ENCODE data around the gene NXPH4. TPM values are rescaled to one million over a fixed set of nuclear protein-coding genes. Genes with fewer than 3 reads are reported as not detected.

NXPH4 gene
- total RNA-seq, 4 donors from 2014 or later = 7.1 to 26.0 (median 18.3) TPM

GRCh38 chr12:57242329-57242690 lies 25.7 kb downstream of the NXPH4 start:
- Histone ChIP-seq H3K4me1 (peaks cover 68% of the 10 kb centered on the region), H3K27ac (no peak overlapping the region), H3K36me3 (no peaks in the 10 kb centered on the region), H3K27me3 (peaks cover 58% of the 10 kb centered on the region), H3K4me3 (peak overlapping the region; percentile 46), H3K9me3 (no peaks in the 10 kb centered on the region)
- TF ChIP-seq EP300 (IDR thresholded peaks at IDR 0.05) = no peak
- TF ChIP-seq POLR2AphosphoS5 (IDR thresholded peaks at IDR 0.05) = no peak
- no peak for TF ChIP-seq CTCF (IDR thresholded peaks at IDR 0.05)
- TF ChIP-seq POLR2A (IDR thresholded peaks at IDR 0.05) = no peak
- 0% methylated on average over 17 of the region's 18 CpGs for WGBS
- peak in 1 of 2 donors; percentile 77 for DNase-seq (ENCODE audit: low spot score in 2 of 2)

DNA sequence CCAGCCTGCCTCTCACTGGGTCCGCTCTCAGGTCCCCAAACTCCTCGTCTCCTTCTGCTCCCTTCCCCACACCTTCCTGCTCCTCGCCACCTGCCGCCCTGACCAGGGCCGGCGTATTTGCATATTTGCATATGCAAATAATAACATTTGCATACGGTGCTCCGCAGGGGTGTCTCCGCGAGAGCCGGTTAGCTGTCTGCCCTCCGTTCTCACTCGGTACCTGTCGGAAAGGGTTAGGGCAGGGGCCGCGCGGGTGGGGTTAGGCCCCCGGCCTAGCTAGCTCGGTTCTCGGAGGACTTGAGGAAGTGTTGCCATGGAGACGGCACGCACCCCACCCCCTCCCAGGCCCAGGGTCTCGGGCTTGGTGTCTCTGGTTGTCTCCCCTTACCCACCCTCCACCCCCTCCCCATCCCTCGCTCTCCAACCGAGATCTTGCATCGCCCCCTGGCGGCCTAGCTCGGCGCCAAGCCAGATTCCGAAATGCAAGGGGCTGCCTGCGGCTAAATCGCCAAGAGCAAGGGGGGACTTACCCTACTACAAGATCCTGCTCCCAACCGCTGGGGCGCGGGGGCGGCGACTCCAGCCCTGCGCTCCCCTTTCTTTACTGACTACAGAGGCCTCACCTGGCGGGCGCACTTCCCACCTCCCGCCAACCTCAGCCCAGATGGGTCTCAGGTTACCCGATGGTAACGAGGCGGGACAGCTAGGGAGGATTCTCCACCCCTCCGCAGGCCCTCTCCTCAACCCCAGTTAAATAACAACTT lies 26.3 kb downstream of the NXPH4 start:
- Histone ChIP-seq H3K36me3 (no peaks in the 10 kb centered on the region), H3K9me3 (no peaks in the 10 kb centered on the region), H3K27ac (no peak overlapping the region), H3K4me1 (peaks cover 62% of the 10 kb centered on the region), H3K27me3 (peaks cover 52% of the 10 kb centered on the region), H3K4me3 (peak overlapping the region; percentile 46)
- no peak for TF ChIP-seq POLR2AphosphoS5 (IDR thresholded peaks at IDR 0.05)
- no peak for TF ChIP-seq EP300 (IDR thresholded peaks at IDR 0.05)
- no peak for TF ChIP-seq POLR2A (IDR thresholded peaks at IDR 0.05)
- TF ChIP-seq CTCF (IDR thresholded peaks at IDR 0.05) = peak; percentile 15 to 53
- DNase-seq (ENCODE audit: low spot score in 2 of 2) = peak in 1 of 2 donors; percentile 76
- WGBS = under 1% methylated on average over 18 of the region's 45 CpGs

DNA sequence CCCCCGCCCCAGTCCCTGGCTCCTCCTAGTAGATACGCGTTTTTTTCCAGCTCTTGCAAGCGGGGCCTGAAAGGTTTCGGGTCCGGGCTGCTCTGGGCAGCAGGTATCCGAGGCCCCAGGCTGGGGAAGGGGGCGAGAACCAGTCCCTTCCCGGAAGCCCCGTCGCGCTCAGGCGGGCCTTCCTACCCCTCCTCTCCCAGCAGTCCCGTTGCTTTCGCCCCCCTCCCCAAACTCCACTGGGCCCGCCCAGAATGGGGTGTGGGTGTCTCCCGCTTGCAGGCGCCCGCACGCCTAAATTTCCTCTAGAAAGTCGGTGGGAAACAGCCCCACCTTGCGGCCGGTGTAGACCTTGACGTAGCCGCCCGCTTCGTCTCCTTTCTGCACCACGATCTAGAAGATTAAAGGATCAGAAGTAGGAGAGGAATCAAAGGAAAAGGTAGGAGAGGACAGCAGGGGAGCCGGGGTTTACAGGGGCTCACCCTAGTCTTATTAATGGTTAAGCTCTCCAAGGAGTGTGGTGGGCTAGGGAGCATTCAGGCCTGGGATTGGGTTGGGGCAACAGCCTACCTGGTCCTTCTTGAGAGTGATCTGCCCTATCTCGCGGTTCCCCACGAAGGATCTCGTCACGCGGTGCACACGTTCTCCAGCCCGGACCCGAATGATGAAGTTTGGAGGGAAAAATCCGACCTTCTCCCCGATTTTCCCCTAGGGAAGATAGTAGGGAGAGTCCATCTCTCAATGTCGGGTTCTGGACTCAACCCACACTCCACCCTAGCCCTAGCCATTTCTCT lies 27.1 kb downstream of the NXPH4 start:
- H3K27ac ChIP-seq = no peak overlapping the region
- peak overlapping the region; percentile 46 for H3K4me3 ChIP-seq
- H3K27me3 ChIP-seq = peaks cover 49% of the 10 kb centered on the region
- H3K4me1 ChIP-seq = peaks cover 54% of the 10 kb centered on the region
- TF ChIP-seq CTCF (IDR thresholded peaks at IDR 0.05) (peak; percentile 63 to 76), POLR2AphosphoS5 (IDR thresholded peaks at IDR 0.05) (no peak), POLR2A (IDR thresholded peaks at IDR 0.05) (no peak)
- peak in 1 of 2 donors; percentile 88 for DNase-seq (ENCODE audit: low spot score in 2 of 2)
- no peaks in the 10 kb centered on the region for H3K36me3 ChIP-seq
- whole genome bisulfite sequencing = 11% methylated on average over 35 of the region's 41 CpGs
- H3K9me3 ChIP-seq = no peaks in the 10 kb centered on the region

DNA sequence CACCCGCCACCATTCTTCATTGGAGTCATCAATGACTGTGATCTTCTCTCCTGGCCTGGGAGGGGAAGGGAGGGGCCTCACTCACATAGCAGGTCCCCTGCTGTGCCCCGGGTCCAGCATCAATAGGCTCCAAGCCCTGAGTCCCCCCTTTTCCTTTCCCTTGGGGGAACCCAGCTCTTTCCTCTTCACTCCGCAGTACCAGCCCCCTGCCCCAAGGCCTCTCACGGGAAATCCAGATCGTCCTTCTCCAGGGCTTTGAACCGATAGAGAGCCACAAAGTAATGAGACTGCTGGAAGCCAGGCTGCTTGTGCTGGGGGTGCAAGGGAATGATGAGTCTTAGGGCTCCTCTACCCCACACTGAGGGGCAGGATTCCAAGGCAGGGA lies 27.7 kb downstream of the NXPH4 start:
- TF ChIP-seq POLR2A (IDR thresholded peaks at IDR 0.05) = no peak
- TF ChIP-seq POLR2AphosphoS5 (IDR thresholded peaks at IDR 0.05) = no peak
- no peak for TF ChIP-seq CTCF (IDR thresholded peaks at IDR 0.05)
- no peak for DNase-seq (ENCODE audit: low spot score in 2 of 2)
- Histone ChIP-seq H3K27me3 (peaks cover 48% of the 10 kb centered on the region), H3K4me1 (peaks cover 48% of the 10 kb centered on the region), H3K27ac (no peak overlapping the region), H3K4me3 (no peak overlapping the region), H3K36me3 (no peaks in the 10 kb centered on the region), H3K9me3 (no peaks in the 10 kb centered on the region)
- WGBS = 48% methylated on average over 6 of the region's 6 CpGs

DNA sequence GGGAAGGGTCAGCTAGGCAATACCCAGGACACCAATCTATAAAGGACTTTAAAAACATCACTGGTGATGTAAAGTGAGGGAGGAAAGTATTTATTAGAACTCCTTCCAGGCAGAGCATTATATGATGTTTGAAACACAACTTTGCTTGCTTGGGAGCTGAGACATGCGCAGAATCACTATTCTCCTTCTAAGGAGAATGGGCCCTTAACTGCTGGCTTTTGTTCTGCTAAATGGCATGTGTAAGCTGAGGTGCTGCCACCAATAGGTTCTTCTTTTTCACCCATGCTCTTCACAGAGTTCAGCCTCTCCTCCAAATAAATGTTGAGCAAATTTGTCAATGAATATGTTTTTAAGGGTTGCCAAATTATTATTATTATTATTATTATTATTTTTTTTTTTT lies 30.4 kb downstream of the NXPH4 start:
- Histone ChIP-seq H3K4me1 (peaks cover 20% of the 10 kb centered on the region), H3K27me3 (peaks cover 21% of the 10 kb centered on the region), H3K36me3 (no peaks in the 10 kb centered on the region), H3K9me3 (no peaks in the 10 kb centered on the region), H3K4me3 (no peak overlapping the region), H3K27ac (no peak overlapping the region)
- WGBS = 82% methylated on average over 1 of the region's 1 CpG
- DNase-seq (ENCODE audit: low spot score in 2 of 2) = no peak
- TF ChIP-seq POLR2A (IDR thresholded peaks at IDR 0.05) (no peak), CTCF (IDR thresholded peaks at IDR 0.05) (no peak), EP300 (IDR thresholded peaks at IDR 0.05) (no peak), POLR2AphosphoS5 (IDR thresholded peaks at IDR 0.05) (no peak)

All from suprapubic skin (tissue), 4 donors.